HepG2 (cell line): ENCODE measurements around the gene LYZL2. TPM values are rescaled to one million over a fixed set of nuclear protein-coding genes. Genes with fewer than 3 reads are reported as not detected.
A peak's percentile ranks its signal among the peaks of the same experiment; 100 is the strongest.

Experiments
- GATA4 ChIP-seq: sonication (generic); IDR thresholded peaks from 2 replicates; pipeline ENCODE4 v1.6.1; 2016; ENCODE audit warnings: antibody characterized with exemption, low read depth, borderline replicate concordance
- HOXA3 ChIP-seq: sonication (generic); formaldehyde crosslinking; IDR thresholded peaks from 2 replicates; pipeline ENCODE4 v1.5.0; 2020; ENCODE audit warnings: missing genetic modification reagents
- RXRB ChIP-seq: IDR thresholded peaks from 2 replicates; pipeline ENCODE4 v1.6.1; 2016; ENCODE audit warnings: borderline replicate concordance, missing genetic modification reagents, missing compliant biosample characterization
- SOX5 ChIP-seq: IDR thresholded peaks from 2 replicates; pipeline ENCODE4 v1.6.1; 2016; ENCODE audit warnings: borderline replicate concordance
- SP2 ChIP-seq: sonication (generic); formaldehyde crosslinking; IDR thresholded peaks from 2 replicates; pipeline ENCODE4 v1.5.1; 2020; ENCODE audit warnings: mild to moderate bottlenecking, missing genetic modification reagents
- TARDBP ChIP-seq: sonication (generic); formaldehyde crosslinking; IDR thresholded peaks from 2 replicates; pipeline ENCODE4 v1.8.0; 2022; ENCODE audit warnings: mild to moderate bottlenecking, missing genetic modification reagents
- TCF7 ChIP-seq: sonication (generic); IDR thresholded peaks from 2 replicates; pipeline ENCODE4 v1.6.1; 2016; ENCODE audit warnings: antibody characterized with exemption, low read depth
- TEAD3 ChIP-seq: optimal IDR thresholded peaks from 2 replicates; pipeline ENCODE3; 2016; ENCODE audit warnings: borderline replicate concordance
- ZC3H4 ChIP-seq: sonication (generic); formaldehyde crosslinking; IDR thresholded peaks from 2 replicates; pipeline ENCODE4 v1.4.0; 2020; ENCODE audit warnings: missing genetic modification reagents, borderline replicate concordance
- ZMYM2 ChIP-seq: sonication (generic); formaldehyde crosslinking; IDR thresholded peaks from 2 replicates; pipeline ENCODE4 v1.8.0; 2022; ENCODE audit warnings: mild to moderate bottlenecking, missing genetic modification reagents
- ZNF331 ChIP-seq: sonication (generic); formaldehyde crosslinking; IDR thresholded peaks from 2 replicates; pipeline ENCODE4 v1.4.0; 2020; ENCODE audit warnings: missing genetic modification reagents
- ZNF33B ChIP-seq: sonication (generic); formaldehyde crosslinking; IDR thresholded peaks from 2 replicates; pipeline ENCODE4 v1.5.1; 2020; ENCODE audit warnings: mild to moderate bottlenecking, missing genetic modification reagents
- ZNF549 ChIP-seq: sonication (generic); formaldehyde crosslinking; IDR thresholded peaks from 2 replicates; pipeline ENCODE4 v1.5.0; 2020; ENCODE audit warnings: missing genetic modification reagents
- ZNF720 ChIP-seq: sonication (generic); formaldehyde crosslinking; IDR thresholded peaks from 2 replicates; pipeline ENCODE4 v1.4.0; 2020; ENCODE audit warnings: missing genetic modification reagents
- ZNF75D ChIP-seq: sonication (generic); formaldehyde crosslinking; IDR thresholded peaks from 2 replicates; pipeline ENCODE4 v1.8.1; 2023; ENCODE audit warnings: missing genetic modification reagents, mild to moderate bottlenecking, borderline replicate concordance
- polyA plus RNA-seq, 8 experiments: library from polyadenylated mRNA; depleted of rRNA in 3 of 8; stranded (reverse) in 7 of 8; unstranded in 1 of 8; fragments of >200 nt; fragmentation: Illumina TruSeq in 4 of 8; extraction: Trizol in 4 of 8; gene quantifications; 2 replicates each; pipeline versions ENCODE4 v1.2.1 to v1.2.3, GENCODE V29; 2011 to 2016; ENCODE audit warnings: low read depth in 4 of 8, missing spikeins in 1 of 8, mixed read lengths in 1 of 8; ENCODE audit not compliant: insufficient read depth in 1 of 8
- total RNA-seq, 5 experiments: library from RNA; depleted of rRNA; stranded (reverse); fragments of >200 nt; fragmentation: Illumina TruSeq; extraction: Trizol; gene quantifications; 2 replicates each; pipeline ENCODE4 v1.2.3, GENCODE V29; 2016; ENCODE audit warnings: low read depth in 1 of 5
- TF ChIP-seq, protein P1 (sequence below): sonication (generic); formaldehyde crosslinking; IDR thresholded peaks from 2 replicates; pipeline ENCODE4 v1.4.0; 2020; ENCODE audit warnings: missing genetic modification reagents, borderline replicate concordance
- TF ChIP-seq, protein P2 (sequence below): sonication (generic); formaldehyde crosslinking; IDR thresholded peaks from 2 replicates; pipeline ENCODE4 v1.4.0; 2020; ENCODE audit warnings: missing genetic modification reagents, borderline replicate concordance
- TF ChIP-seq, protein P3 (sequence below): sonication (generic); formaldehyde crosslinking; IDR thresholded peaks from 2 replicates; pipeline ENCODE4 v1.5.1; 2020; ENCODE audit warnings: mild to moderate bottlenecking, missing genetic modification reagents, moderate library complexity

The LYZL2 gene
- total and polyA plus RNA-seq, 2 of the 13 experiments (the other 11 are each of a cell fraction or from before 2014, with no cell fraction given): 0.20 to 0.63 TPM

DNA sequence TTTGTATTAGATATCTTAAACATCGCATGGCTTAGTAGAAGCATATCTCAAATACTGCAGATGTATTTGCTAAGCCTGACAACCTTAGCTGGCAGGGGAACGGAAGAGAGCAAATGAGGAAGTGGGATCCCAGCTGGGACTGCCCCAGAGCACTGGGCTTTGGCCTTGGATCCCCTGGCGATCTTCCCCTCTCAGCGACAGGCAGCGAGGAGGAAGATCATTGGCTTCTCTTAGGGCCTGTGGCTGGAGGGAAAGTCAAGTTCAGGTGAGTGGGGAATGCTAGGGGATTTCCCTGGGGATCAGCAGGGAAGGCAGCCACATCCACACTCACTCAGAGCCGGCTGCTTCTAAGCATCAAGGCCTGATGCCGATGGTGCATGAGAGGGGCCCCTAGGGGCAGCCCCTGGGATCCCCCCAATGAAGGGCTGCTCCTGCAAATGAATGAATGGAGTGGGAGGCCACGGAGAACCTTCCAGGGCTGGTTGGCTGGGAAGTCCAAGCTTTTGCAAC is 42.0 kb downstream of the LYZL2 start (continued):
- TF ChIP-seq, protein P1, sequence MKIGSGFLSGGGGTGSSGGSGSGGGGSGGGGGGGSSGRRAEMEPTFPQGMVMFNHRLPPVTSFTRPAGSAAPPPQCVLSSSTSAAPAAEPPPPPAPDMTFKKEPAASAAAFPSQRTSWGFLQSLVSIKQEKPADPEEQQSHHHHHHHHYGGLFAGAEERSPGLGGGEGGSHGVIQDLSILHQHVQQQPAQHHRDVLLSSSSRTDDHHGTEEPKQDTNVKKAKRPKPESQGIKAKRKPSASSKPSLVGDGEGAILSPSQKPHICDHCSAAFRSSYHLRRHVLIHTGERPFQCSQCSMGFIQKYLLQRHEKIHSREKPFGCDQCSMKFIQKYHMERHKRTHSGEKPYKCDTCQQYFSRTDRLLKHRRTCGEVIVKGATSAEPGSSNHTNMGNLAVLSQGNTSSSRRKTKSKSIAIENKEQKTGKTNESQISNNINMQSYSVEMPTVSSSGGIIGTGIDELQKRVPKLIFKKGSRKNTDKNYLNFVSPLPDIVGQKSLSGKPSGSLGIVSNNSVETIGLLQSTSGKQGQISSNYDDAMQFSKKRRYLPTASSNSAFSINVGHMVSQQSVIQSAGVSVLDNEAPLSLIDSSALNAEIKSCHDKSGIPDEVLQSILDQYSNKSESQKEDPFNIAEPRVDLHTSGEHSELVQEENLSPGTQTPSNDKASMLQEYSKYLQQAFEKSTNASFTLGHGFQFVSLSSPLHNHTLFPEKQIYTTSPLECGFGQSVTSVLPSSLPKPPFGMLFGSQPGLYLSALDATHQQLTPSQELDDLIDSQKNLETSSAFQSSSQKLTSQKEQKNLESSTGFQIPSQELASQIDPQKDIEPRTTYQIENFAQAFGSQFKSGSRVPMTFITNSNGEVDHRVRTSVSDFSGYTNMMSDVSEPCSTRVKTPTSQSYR (CRISPR knock-in tag): no peak
- TF ChIP-seq RXRB (CRISPR knock-in tag) (peak; percentile 69), ZMYM2 (CRISPR knock-in tag) (0 out of 2 replicates have a peak, but pooled peaks have one; percentile 41), SP2 (no peak), ZNF75D (no peak), HOXA3 (CRISPR knock-in tag) (peak; percentile 45; the same call in 1 of the 2 replicates), ZC3H4 (CRISPR knock-in tag) (no peak), SOX5 (CRISPR knock-in tag) (peak; percentile 39; the same call in 1 of the 2 replicates), TEAD3 (peak; percentile 86), ZNF331 (CRISPR knock-in tag) (no peak), TARDBP (CRISPR knock-in tag) (peak; percentile 36; the same call in 1 of the 2 replicates), ZNF720 (CRISPR knock-in tag) (no peak), GATA4 (no peak), TCF7 (0 out of 2 replicates have a peak, but pooled peaks have one; percentile 11), ZNF33B (CRISPR knock-in tag) (no peak), ZNF549 (CRISPR knock-in tag) (no peak)
- TF ChIP-seq, protein P2, sequence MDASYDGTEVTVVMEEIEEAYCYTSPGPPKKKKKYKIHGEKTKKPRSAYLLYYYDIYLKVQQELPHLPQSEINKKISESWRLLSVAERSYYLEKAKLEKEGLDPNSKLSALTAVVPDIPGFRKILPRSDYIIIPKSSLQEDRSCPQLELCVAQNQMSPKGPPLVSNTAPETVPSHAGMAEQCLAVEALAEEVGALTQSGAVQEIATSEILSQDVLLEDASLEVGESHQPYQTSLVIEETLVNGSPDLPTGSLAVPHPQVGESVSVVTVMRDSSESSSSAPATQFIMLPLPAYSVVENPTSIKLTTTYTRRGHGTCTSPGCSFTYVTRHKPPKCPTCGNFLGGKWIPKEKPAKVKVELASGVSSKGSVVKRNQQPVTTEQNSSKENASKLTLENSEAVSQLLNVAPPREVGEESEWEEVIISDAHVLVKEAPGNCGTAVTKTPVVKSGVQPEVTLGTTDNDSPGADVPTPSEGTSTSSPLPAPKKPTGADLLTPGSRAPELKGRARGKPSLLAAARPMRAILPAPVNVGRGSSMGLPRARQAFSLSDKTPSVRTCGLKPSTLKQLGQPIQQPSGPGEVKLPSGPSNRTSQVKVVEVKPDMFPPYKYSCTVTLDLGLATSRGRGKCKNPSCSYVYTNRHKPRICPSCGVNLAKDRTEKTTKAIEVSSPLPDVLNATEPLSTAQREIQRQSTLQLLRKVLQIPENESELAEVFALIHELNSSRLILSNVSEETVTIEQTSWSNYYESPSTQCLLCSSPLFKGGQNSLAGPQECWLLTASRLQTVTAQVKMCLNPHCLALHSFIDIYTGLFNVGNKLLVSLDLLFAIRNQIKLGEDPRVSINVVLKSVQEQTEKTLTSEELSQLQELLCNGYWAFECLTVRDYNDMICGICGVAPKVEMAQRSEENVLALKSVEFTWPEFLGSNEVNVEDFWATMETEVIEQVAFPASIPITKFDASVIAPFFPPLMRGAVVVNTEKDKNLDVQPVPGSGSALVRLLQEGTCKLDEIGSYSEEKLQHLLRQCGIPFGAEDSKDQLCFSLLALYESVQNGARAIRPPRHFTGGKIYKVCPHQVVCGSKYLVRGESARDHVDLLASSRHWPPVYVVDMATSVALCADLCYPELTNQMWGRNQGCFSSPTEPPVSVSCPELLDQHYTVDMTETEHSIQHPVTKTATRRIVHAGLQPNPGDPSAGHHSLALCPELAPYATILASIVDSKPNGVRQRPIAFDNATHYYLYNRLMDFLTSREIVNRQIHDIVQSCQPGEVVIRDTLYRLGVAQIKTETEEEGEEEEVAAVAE (CRISPR knock-in tag): no peak
- TF ChIP-seq, protein P3, sequence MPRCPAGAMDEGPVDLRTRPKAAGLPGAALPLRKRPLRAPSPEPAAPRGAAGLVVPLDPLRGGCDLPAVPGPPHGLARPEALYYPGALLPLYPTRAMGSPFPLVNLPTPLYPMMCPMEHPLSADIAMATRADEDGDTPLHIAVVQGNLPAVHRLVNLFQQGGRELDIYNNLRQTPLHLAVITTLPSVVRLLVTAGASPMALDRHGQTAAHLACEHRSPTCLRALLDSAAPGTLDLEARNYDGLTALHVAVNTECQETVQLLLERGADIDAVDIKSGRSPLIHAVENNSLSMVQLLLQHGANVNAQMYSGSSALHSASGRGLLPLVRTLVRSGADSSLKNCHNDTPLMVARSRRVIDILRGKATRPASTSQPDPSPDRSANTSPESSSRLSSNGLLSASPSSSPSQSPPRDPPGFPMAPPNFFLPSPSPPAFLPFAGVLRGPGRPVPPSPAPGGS (CRISPR knock-in tag): peak; percentile 100
